Activated T-cell treated with anti-CD3 and anti-CD28 coated beads, Interleukin-2, amount 50 U/mL, for 4 hours (primary cell): Measurements from ENCODE around the gene CAMK2A. TPM values are rescaled to one million over a fixed set of nuclear protein-coding genes. Genes with fewer than 3 reads are reported as not detected.

ENCODE experiments used
- ATAC-seq, 2 donors: fragments of 200-7000 bp; cut with Tn5 transposase; one replicate each; pipeline ENCODE4 v1.10.0; 2021
- DNase-seq: peaks from one replicate; pipeline ENCODE4 v3.0.0-alpha.2; 2020
- H3K27me3 Mint-ChIP-seq: one replicate; pipeline ENCODE4 v1.8.0; 2021; ENCODE audit warnings: low read depth, mixed read lengths
- H3K36me3 Mint-ChIP-seq: one replicate; pipeline ENCODE4 v1.8.0; 2022; ENCODE audit warnings: mixed read lengths; ENCODE audit not compliant: insufficient read depth
- H3K4me1 Mint-ChIP-seq: one replicate; pipeline ENCODE4 v1.8.0; 2021; ENCODE audit warnings: low read depth, mixed read lengths
- H3K4me3 Mint-ChIP-seq: one replicate; pipeline ENCODE4 v1.8.0; 2021; ENCODE audit warnings: mild to moderate bottlenecking, moderate library complexity, mixed read lengths
- H3K9me3 Mint-ChIP-seq: one replicate; pipeline ENCODE4 v1.8.0; 2021; ENCODE audit warnings: mixed read lengths
- total RNA-seq, 3 donors: library from RNA; stranded (reverse); gene quantifications; one replicate each; pipeline ENCODE4 v1.2.1, GENCODE V29; 2021

Gene CAMK2A
- total RNA-seq, 3 donors from 2014 or later = not detected

DNA sequence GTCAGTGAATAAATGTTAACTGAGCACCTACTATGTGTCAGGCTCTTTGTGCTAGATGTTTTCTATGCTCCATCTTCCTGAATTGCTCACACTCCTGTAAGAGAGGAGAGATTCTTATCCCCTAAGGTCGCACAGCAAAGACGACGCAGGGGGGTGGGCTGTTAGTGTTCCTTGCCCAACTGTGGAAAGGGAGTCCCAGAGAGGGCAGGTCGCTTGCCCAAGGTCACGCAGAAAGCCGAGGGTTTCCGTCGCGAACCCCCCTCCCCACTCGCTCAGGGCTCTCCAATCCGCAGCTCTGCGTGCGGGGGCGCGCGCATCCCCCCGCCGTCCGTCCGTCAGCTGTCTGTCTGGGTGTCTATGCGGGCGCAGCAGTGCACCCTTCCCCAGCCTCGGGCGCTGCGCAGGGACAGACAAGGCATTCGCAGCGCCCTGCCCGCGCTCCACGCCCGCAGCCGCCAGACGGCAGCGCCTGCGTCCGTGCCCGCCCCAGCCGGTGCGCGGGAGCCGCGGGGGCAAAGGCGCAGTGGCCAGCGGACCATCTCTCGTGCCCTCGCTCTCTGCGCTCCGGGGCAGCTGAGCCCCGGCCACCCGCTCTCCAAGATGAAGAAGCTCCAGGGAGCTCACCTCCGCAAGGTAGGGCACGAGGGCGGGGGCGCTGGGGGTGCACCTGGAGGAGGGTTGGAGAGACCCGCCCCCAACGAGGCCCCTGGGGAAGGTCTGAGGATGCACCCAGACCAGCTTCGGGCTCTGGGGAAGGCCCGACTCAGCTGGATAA lies 99.7 kb downstream of the CAMK2A start, which contains the start of gene SLC6A7:
Gene SLC6A7, plus strand, starts transcription at position 335 of the 775 bp plus-strand sequence. Its CDS starts 266 bp downstream, at position 601.
- H3K36me3 Mint-ChIP-seq = no peaks in the 10 kb centered on the region
- ATAC-seq (peak in 1 of 2 donors; percentile 25), DNase-seq (no peak)
- no peak within 1 kb of the TSS for H3K4me3 Mint-ChIP-seq
- peaks cover 42% of the 10 kb centered on the region for H3K27me3 Mint-ChIP-seq
- H3K9me3 Mint-ChIP-seq = no peaks in the 10 kb centered on the region
- H3K4me1 Mint-ChIP-seq = no peaks in the 10 kb centered on the region

DNA sequence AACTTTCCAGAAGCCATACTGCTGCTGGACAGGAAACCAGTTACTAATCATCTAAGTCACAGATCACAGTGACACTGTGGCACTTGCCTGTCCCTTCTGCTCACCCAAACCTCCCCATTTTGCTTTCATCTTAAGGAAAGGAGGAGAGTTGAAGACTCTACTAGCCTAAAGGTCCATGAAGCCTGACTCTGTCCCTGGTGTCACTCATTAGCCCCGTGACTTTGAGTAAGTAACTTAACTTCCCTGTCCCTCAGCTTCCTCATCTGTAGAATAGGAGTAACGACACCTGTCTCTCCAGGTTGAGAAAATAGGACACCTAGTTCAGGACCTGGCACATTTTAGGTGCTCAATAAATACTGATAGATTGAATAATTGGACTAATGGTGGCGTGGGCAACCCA lies 100.2 kb downstream of the CAMK2A start:
- Mint-ChIP-seq H3K4me3 (no peak overlapping the region), H3K27me3 (peaks cover 38% of the 10 kb centered on the region), H3K9me3 (no peaks in the 10 kb centered on the region), H3K4me1 (no peaks in the 10 kb centered on the region), H3K36me3 (no peaks in the 10 kb centered on the region)
- DNase-seq (no peak), ATAC-seq (no peak)

DNA sequence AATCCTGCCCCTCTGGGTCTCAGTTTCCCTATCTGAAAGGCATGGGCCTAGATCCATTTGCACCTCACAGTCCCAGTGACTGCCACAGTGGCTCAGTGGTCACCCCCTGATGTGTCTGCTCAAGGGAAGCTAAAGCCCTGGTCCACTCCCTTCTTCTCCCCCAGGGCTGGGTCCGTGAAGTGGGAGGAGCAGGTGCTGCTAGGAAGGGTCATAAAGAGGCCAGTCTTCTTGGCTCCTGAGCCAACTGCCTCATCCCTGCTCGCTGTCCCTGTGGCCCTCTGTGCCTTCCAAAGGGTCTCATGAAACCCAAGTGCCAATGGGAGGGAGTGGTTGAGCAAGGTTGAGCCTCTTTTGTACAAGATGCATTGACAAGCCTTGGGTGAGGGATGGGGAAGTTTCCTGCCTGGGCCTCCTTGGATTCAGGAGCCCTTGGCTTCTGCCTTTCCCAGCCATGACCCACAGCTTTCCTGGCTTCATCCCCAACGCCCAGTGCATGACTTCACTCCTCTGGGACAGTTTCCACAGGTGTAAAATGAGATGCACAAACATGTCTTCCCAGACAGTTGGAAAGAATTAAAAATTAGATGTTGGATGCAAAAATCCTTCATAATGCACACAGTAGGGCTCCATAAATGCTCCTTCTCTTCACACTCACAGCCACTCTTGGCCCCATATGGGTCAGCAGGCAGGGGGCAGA lies 101.3 kb downstream of the CAMK2A start:
- Mint-ChIP-seq H3K36me3 (no peaks in the 10 kb centered on the region), H3K4me1 (no peaks in the 10 kb centered on the region), H3K9me3 (no peaks in the 10 kb centered on the region), H3K27me3 (peaks cover 34% of the 10 kb centered on the region), H3K4me3 (no peak overlapping the region)
- ATAC-seq (no peak), DNase-seq (no peak)

DNA sequence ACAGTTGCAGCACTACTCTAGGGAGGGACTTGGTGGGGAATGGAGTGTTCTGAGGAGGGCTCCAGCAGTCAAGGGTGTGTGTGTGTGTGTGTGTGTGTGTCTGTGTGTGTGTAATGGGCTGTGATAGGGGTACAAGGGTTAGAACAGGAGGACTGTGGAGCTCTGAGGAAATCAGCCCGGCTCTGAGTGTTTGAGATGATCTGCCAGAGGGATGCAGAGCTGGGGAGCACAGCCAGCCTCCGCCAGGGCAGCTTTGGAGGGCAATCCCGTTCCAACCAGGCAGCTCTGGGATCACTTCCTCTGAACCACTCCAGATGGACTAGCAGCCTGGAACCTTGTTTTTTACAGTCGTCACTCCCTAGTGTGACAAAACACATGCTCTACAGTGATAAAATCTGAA lies 102.7 kb downstream of the CAMK2A start:
- no peaks in the 10 kb centered on the region for H3K9me3 Mint-ChIP-seq
- H3K4me1 Mint-ChIP-seq = no peaks in the 10 kb centered on the region
- H3K4me3 Mint-ChIP-seq = no peak overlapping the region
- no peak for ATAC-seq
- peaks cover 31% of the 10 kb centered on the region for H3K27me3 Mint-ChIP-seq
- no peak for DNase-seq
- H3K36me3 Mint-ChIP-seq = no peaks in the 10 kb centered on the region

DNA sequence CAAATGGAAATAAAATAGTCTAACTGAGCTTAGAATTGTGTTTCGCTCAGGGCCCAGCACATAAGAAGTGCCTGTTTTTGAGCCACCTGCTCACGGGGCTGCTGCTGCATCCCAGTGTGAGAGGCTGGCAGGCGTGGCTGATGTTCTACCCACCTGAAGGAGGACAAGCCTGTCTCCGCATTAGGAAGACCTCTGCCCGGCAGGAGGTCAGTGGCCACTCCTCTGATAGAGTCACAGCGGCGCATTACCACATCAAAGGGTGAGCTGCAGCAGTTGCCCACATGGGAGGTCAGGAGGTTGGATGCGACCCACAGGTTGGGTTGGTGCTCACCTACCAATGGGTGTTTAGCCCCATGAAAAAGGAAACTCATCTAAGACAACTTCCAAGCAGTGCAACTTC lies 103.4 kb downstream of the CAMK2A start:
- H3K27me3 Mint-ChIP-seq = peaks cover 25% of the 10 kb centered on the region
- H3K36me3 Mint-ChIP-seq = no peaks in the 10 kb centered on the region
- no peaks in the 10 kb centered on the region for H3K9me3 Mint-ChIP-seq
- ATAC-seq (no peak), DNase-seq (no peak)
- no peak overlapping the region for H3K4me3 Mint-ChIP-seq
- no peaks in the 10 kb centered on the region for H3K4me1 Mint-ChIP-seq

DNA sequence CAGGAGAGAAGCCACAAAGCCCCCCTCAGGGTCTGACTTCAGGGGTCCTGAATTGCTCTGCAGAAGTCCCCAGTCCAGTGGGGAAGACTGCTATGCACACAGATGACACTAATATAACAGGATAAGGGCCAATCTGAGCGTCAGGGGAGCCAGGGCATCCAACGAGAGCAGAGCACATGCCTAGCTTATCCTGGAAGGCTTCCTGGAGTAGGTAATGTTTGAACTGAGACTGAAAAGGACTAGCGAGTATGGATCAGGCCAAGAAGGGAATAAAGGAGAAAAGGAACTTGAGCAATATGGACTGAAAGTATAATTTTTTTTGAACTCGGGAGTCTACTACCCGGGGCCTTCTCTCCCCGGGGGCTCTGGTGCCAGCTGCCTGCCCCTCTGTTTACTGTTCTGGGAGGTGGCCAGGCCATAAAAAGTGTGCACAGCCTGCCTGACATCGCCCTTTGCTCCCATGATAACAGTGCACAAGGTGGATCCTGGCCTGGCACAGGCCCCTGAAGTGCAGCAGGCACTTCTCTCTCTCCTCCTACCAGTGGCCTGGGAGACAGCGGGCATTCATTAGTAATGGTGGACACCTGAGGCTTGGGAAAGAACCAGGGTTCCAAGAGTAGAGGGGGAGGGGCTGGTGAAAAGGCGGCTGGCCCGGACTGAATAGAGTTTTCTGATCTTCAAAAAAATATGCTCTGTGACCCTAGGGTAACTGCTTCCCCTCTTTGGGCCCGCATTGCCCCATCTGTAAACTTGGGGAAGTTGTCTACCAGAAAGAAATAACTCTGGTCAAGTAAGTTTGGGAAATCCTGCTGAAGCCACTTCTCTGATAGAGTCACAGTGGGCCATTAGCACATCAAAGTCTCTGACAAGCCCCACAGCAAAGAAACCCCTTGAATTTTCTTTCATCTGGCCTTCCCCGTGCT lies 104.3 kb downstream of the CAMK2A start:
- Mint-ChIP-seq H3K4me3 (no peak overlapping the region), H3K36me3 (no peaks in the 10 kb centered on the region), H3K9me3 (no peaks in the 10 kb centered on the region), H3K4me1 (no peaks in the 10 kb centered on the region), H3K27me3 (peaks cover 19% of the 10 kb centered on the region)
- ATAC-seq = no peak
- no peak for DNase-seq

DNA sequence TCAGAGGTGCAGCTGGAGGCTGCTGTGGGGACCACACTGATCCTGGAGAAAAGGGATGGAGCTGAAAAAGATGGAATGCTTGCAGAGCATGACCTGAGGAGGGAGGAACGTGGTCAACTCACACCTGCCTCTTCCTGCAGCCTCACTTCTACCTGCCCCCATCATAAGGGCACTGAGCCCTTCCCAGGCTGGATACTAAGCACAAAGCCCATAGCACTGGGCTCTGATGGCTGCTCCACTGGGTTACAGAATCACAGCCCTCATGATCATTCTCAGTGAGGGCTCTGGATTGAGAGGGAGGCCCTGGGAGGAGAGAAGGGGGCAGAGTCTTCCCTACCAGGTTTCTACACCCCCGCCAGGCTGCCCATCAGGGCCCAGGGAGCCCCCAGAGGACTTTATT lies 105.6 kb downstream of the CAMK2A start:
- Mint-ChIP-seq H3K36me3 (no peaks in the 10 kb centered on the region), H3K4me1 (no peaks in the 10 kb centered on the region), H3K27me3 (peaks cover 10% of the 10 kb centered on the region), H3K9me3 (no peaks in the 10 kb centered on the region), H3K4me3 (no peak overlapping the region)
- no peak for DNase-seq
- ATAC-seq = no peak

DNA sequence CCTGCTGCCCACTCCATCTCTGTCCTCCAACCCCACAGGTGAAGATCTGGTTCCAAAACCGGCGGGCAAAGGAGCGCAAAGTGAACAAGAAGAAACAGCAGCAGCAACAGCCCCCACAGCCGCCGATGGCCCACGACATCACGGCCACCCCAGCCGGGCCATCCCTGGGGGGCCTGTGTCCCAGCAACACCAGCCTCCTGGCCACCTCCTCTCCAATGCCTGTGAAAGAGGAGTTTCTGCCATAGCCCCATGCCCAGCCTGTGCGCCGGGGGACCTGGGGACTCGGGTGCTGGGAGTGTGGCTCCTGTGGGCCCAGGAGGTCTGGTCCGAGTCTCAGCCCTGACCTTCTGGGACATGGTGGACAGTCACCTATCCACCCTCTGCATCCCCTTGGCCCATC lies 106.1 kb downstream of the CAMK2A start:
- Mint-ChIP-seq H3K9me3 (no peaks in the 10 kb centered on the region), H3K27me3 (peaks cover 7% of the 10 kb centered on the region)
- ATAC-seq = no peak

DNA sequence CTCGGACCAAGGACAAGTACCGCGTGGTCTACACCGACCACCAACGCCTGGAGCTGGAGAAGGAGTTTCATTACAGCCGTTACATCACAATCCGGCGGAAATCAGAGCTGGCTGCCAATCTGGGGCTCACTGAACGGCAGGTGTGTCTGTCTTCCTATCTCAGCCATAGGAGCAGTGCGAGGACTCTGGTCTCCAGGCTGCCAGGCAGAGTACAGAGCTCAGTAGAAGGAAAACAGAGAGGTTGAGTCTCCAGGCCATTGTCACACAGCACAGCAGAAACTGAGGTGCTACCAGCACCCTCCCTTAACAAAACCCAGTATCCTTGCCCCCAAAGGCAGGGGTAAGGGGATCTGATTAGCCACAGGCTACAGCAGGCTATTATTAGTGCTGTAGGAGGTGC lies 106.8 kb downstream of the CAMK2A start:
- Mint-ChIP-seq H3K4me3 (no peak overlapping the region), H3K27me3 (peaks cover 6% of the 10 kb centered on the region), H3K9me3 (no peaks in the 10 kb centered on the region), H3K36me3 (no peaks in the 10 kb centered on the region), H3K4me1 (no peaks in the 10 kb centered on the region)
- ATAC-seq = no peak
- no peak for DNase-seq

More for the DNA sequence above, 106.1 kb downstream of the CAMK2A start:
- Mint-ChIP-seq H3K4me3 (no peak overlapping the region), H3K36me3 (no peaks in the 10 kb centered on the region), H3K4me1 (no peaks in the 10 kb centered on the region)
- no peak for DNase-seq

DNA sequence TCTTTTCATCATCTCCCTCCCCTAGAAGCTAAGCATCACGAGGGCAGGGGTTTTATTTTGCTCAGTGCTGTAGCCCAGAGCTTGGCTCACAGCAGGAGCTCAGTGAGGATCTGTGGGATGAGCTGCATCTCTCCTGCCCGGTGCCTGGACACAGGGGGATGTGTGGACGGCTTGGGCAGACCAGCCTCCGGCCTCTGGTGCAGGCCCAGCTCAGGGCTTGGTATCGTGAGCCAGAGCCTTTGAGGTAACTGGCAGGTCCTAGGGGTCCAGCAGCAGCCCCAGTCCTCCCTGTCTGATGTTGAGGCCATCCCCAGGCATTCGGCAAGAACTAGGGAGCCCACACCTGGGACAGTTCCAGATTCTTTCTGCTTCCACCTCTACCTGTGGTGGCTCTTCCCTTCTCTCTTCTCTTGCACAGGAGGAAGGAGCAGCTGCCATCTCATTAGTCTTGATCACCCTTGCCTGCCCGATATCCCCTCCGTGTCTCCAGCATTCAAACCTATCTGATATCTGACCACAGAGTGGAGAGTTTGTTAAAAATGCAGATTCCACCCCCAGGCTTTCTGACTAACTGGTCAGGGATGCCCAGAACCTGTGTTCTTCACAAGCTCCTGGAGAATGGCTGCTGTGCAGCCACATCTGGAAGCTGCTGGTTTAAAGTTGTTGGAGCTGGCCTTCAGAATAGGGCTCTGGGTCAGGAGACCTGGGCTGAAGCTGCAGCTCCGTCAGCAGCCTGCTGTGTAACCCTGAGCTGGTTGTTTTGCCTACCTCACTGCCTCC lies 107.6 kb downstream of the CAMK2A start:
- no peaks in the 10 kb centered on the region for H3K4me1 Mint-ChIP-seq
- H3K27me3 Mint-ChIP-seq = peaks cover 3% of the 10 kb centered on the region
- no peak for DNase-seq
- no peak for ATAC-seq
- H3K4me3 Mint-ChIP-seq = no peak overlapping the region
- no peaks in the 10 kb centered on the region for H3K9me3 Mint-ChIP-seq
- H3K36me3 Mint-ChIP-seq = no peaks in the 10 kb centered on the region

DNA sequence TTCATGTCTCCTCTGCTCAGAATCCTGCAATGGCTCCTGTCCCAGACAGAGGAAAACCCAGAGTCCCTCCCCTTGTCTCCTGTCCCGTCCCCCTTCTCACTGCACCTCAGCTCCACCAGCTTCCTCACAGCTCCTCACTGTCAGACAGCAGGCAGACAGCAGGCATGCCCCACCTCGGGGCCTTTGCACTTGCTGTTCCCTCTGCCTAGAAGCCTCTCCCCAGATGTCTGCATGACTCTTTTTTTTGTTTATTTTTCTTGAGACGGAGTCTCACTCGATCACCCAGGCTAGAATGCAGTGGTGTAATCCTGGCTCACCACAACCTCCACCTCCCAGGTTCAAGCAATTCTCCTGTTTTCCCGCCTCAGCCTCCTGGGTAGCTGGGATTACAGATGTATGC lies 108.5 kb downstream of the CAMK2A start:
- H3K4me3 Mint-ChIP-seq = no peak overlapping the region
- peaks cover 8% of the 10 kb centered on the region for H3K27me3 Mint-ChIP-seq
- ATAC-seq = no peak

DNA sequence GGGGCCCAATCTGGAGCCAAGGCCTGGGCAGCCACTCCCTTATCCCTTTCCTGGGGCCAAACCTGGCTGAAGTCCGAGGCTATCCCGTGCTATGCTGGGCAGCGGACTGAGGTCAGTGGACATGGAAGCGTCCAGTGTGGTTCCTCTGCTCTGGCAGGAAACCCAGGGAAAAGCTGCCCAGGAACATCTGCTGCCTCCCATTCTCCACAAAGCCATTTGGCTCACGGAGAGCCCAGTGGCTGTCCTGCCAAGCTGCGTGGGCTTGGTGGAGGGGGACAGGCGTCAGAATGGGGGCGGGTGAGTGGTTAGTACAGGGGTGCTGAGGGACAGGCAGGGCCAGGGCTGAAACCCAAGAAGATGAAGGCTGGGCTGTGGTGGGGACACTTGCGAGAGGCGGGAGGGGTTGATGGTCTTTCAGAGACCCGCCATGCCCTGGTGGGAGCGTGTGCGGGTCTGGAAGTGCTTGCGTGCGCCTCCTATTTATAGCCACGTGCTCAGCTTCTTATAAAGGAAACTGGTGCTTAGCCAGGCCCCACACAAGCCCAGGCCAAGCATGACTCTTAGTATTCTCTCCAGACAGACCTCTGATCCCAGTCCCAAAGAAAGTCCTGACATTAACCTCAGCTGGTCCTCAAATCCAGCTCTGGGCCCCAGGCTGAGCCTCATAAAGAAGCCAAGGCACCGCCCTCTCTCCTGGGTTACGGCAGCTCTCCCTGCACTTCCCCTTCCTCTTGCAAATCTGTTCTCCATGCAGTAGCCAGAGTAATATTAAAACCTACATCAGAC lies 109.1 kb downstream of the CAMK2A start:
- Mint-ChIP-seq H3K36me3 (no peaks in the 10 kb centered on the region), H3K9me3 (no peaks in the 10 kb centered on the region), H3K4me3 (no peak overlapping the region), H3K4me1 (no peaks in the 10 kb centered on the region), H3K27me3 (peaks cover 14% of the 10 kb centered on the region)
- DNase-seq = no peak
- ATAC-seq = no peak

More for the DNA sequence above, 108.5 kb downstream of the CAMK2A start:
- Mint-ChIP-seq H3K9me3 (no peaks in the 10 kb centered on the region), H3K36me3 (no peaks in the 10 kb centered on the region), H3K4me1 (no peaks in the 10 kb centered on the region)
- DNase-seq = no peak

DNA sequence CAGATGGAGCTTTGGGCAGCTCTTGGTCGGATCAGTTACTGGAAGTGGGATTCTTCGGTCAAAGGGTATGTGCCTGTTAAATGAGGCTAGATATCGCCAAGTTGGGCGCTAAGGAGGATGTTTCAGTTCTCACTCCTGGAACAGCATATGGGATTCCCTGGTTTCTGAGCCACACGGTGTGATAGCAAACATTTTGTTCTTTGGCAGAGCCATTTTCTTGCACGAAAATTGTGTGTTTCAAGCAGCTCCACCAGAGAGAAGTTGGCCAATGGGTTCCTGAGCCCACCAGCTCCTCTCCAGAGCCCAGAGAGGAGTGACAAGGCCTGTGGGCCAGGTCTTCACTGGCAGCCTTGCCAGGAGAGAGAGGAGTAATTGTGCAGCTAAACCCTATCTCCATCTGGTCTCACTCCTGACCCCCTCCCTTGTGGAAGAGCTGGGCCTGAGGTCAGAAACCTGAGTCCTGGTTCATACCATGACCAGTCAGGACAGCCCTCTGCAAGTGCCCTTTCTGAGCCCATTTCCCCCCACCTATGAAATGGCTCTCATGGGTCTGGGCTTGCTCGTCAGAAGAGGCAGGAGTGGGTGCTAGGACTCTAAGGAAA lies 110.5 kb downstream of the CAMK2A start:
- Mint-ChIP-seq H3K4me3 (no peak overlapping the region), H3K9me3 (no peaks in the 10 kb centered on the region), H3K4me1 (no peaks in the 10 kb centered on the region), H3K27me3 (peaks cover 18% of the 10 kb centered on the region), H3K36me3 (no peaks in the 10 kb centered on the region)
- DNase-seq (no peak), ATAC-seq (no peak)
